WTC11 (cell line): ENCODE measurements around the gene TMEFF2. TPM values are rescaled to one million over a fixed set of nuclear protein-coding genes. Genes with fewer than 3 reads are reported as not detected.

Source experiments
- ATAC-seq: fragments of 200-7000 bp; cut with Tn5 transposase; 2 replicates; pipeline ENCODE4 v1.10.0; 2021; ENCODE audit warnings: mild to moderate bottlenecking, moderate library complexity
- CTCF ChIA-PET: fragments of 300-600 bp; sonication (Branson Sonifier 250); formaldehyde crosslinking; loops from one replicate; lab custom pipeline; 2021; ENCODE audit warnings: antibody characterized with exemption; lab: Charles Lee
- POLR2A ChIA-PET: fragments of 350-600 bp; sonication (Branson Sonifier 250); formaldehyde crosslinking; loops from one replicate; lab custom pipeline; 2021; ENCODE audit warnings: antibody characterized with exemption; lab: Charles Lee
- DNase-seq: peaks from one replicate; pipeline ENCODE4 v3.0.0; 2021; ENCODE audit warnings: low spot score
- H3K27ac Mint-ChIP-seq: 2 replicates; pipeline ENCODE4 v1.8.0; 2021; ENCODE audit warnings: mixed read lengths
- H3K27me3 Mint-ChIP-seq: 2 replicates; pipeline ENCODE4 v1.8.0; 2021; ENCODE audit warnings: low read depth, mild to moderate bottlenecking, moderate library complexity, mixed read lengths
- H3K36me3 Mint-ChIP-seq: 2 replicates; pipeline ENCODE4 v1.8.0; 2021; ENCODE audit warnings: mixed read lengths
- H3K4me1 Mint-ChIP-seq: 2 replicates; pipeline ENCODE4 v1.8.0; 2022; ENCODE audit warnings: mixed read lengths
- H3K4me3 Mint-ChIP-seq: 2 replicates; pipeline ENCODE4 v1.8.0; 2021; ENCODE audit warnings: mild to moderate bottlenecking, moderate library complexity, mixed read lengths
- H3K9me3 Mint-ChIP-seq: 2 replicates; pipeline ENCODE4 v1.8.0; 2021; ENCODE audit warnings: mixed read lengths
- AR ChIP-seq: fragments of 250-450 bp; sonication (Bioruptor Pico); IDR thresholded peaks from 2 replicates; pipeline ENCODE4 v1.9.0; 2021; ENCODE audit warnings: mild to moderate bottlenecking
- CBFB ChIP-seq: sonication (generic); formaldehyde crosslinking; IDR thresholded peaks from 2 replicates; pipeline ENCODE4 v1.8.1; 2022; ENCODE audit warnings: mild to moderate bottlenecking, low read depth, missing genetic modification reagents
- CDX4 ChIP-seq: fragments of 250-450 bp; sonication (Bioruptor Pico); IDR thresholded peaks from 2 replicates; pipeline ENCODE4 v1.9.0; 2021; ENCODE audit warnings: moderate library complexity, mild to moderate bottlenecking, inconsistent platforms, borderline replicate concordance
- CREM ChIP-seq: sonication (generic); formaldehyde crosslinking; IDR thresholded peaks from 2 replicates; pipeline ENCODE4 v1.8.1; 2022; ENCODE audit warnings: mild to moderate bottlenecking, missing genetic modification reagents, moderate library complexity
- ETV6 ChIP-seq: sonication (generic); formaldehyde crosslinking; IDR thresholded peaks from 2 replicates; pipeline ENCODE4 v1.8.1; 2022; ENCODE audit warnings: mild to moderate bottlenecking, missing genetic modification reagents
- HMGA2 ChIP-seq: fragments of 250-450 bp; sonication (Bioruptor Pico); IDR thresholded peaks from 2 replicates; pipeline ENCODE4 v1.4.0; 2021; ENCODE audit warnings: mild to moderate bottlenecking, moderate library complexity
- HMGXB4 ChIP-seq: sonication (generic); formaldehyde crosslinking; IDR thresholded peaks from 2 replicates; pipeline ENCODE4 v1.8.1; 2023; ENCODE audit warnings: mild to moderate bottlenecking, moderate library complexity, missing genetic modification reagents
- KAT7 ChIP-seq: sonication (generic); formaldehyde crosslinking; IDR thresholded peaks from 2 replicates; pipeline ENCODE4 v1.8.1; 2023; ENCODE audit warnings: missing genetic modification reagents, mild to moderate bottlenecking, borderline replicate concordance
- MAX ChIP-seq: sonication (generic); formaldehyde crosslinking; IDR thresholded peaks from 2 replicates; pipeline ENCODE4 v1.8.0; 2022; ENCODE audit warnings: mild to moderate bottlenecking, missing genetic modification reagents
- OVOL2 ChIP-seq: fragments of 250-450 bp; sonication (Bioruptor Pico); IDR thresholded peaks from 2 replicates; pipeline ENCODE4 v1.9.0; 2021; ENCODE audit warnings: mild to moderate bottlenecking, borderline replicate concordance
- PRRX2 ChIP-seq: fragments of 250-450 bp; sonication (Bioruptor Pico); IDR thresholded peaks from 2 replicates; pipeline ENCODE4 v1.8.0; 2021; ENCODE audit warnings: mild to moderate bottlenecking
- SMAD4 ChIP-seq: sonication (generic); formaldehyde crosslinking; IDR thresholded peaks from 2 replicates; pipeline ENCODE4 v1.8.0; 2022; ENCODE audit warnings: mild to moderate bottlenecking, missing genetic modification reagents
- STAT6 ChIP-seq: sonication (generic); formaldehyde crosslinking; conservative IDR thresholded peaks from 2 replicates; pipeline ENCODE4 v1.8.1; 2023; ENCODE audit warnings: mild to moderate bottlenecking, low read depth, missing genetic modification reagents, moderate library complexity
- USF1 ChIP-seq: sonication (generic); formaldehyde crosslinking; IDR thresholded peaks from 2 replicates; pipeline ENCODE4 v1.8.0; 2022; ENCODE audit warnings: mild to moderate bottlenecking, missing genetic modification reagents
- ZNF219 ChIP-seq: sonication (generic); formaldehyde crosslinking; IDR thresholded peaks from 2 replicates; pipeline ENCODE4 v1.8.0; 2023; ENCODE audit warnings: missing genetic modification reagents, mild to moderate bottlenecking, borderline replicate concordance
- ZNF232 ChIP-seq: sonication (generic); formaldehyde crosslinking; IDR thresholded peaks from 2 replicates; pipeline ENCODE4 v1.8.0; 2022; ENCODE audit warnings: mild to moderate bottlenecking, missing genetic modification reagents
- ZNF416 ChIP-seq: fragments of 250-450 bp; sonication (Bioruptor Pico); IDR thresholded peaks from 2 replicates; pipeline ENCODE4 v1.9.0; 2021; ENCODE audit warnings: mild to moderate bottlenecking, inconsistent platforms
- ZSCAN18 ChIP-seq: fragments of 250-450 bp; sonication (Bioruptor Pico); IDR thresholded peaks from 2 replicates; pipeline ENCODE4 v2.1.2; 2022; ENCODE audit warnings: mild to moderate bottlenecking, moderate library complexity
- total RNA-seq: library from RNA; stranded (reverse); gene quantifications from 3 replicates; pipeline ENCODE4 v1.2.3, GENCODE V29; 2021

Gene TMEFF2
- total RNA-seq, 1 experiment from 2014 or later = 2.3 TPM

- TF ChIP-seq AR (CRISPR knock-in tag) (no peak), CDX4 (no peak), CBFB (CRISPR knock-in tag) (no peak)
These were observed 7.6 kb upstream of the TMEFF2 start (continued) for GRCh38 chr2:192202373-192202772.

- H3K27me3 Mint-ChIP-seq = peaks cover 22% of the 10 kb centered on the region
- no peaks in the 10 kb centered on the region for H3K9me3 Mint-ChIP-seq
- ChIA-PET POLR2A (no interaction called here), CTCF (no interaction called here)
- no peaks in the 10 kb centered on the region for H3K36me3 Mint-ChIP-seq
- ATAC-seq = no peak
- no peak overlapping the region for H3K27ac Mint-ChIP-seq
- H3K4me1 Mint-ChIP-seq = peaks cover 9% of the 10 kb centered on the region
- no peak for DNase-seq
- H3K4me3 Mint-ChIP-seq = no peak overlapping the region
- TF ChIP-seq CREM (CRISPR knock-in tag) (no peak), CDX4 (no peak), ZNF232 (CRISPR knock-in tag) (no peak), MAX (CRISPR knock-in tag) (no peak), ZSCAN18 (CRISPR knock-in tag) (no peak), USF1 (CRISPR knock-in tag) (no peak), SMAD4 (CRISPR knock-in tag) (no peak), ETV6 (CRISPR knock-in tag) (no peak), HMGXB4 (CRISPR knock-in tag) (no peak), PRRX2 (CRISPR knock-in tag) (no peak), AR (CRISPR knock-in tag) (no peak), STAT6 (CRISPR knock-in tag) (no peak), ZNF219 (CRISPR knock-in tag) (no peak), OVOL2 (CRISPR knock-in tag) (no peak), ZNF416 (CRISPR knock-in tag) (no peak), HMGA2 (CRISPR knock-in tag) (no peak), KAT7 (CRISPR knock-in tag) (no peak)
These were observed 6.4 kb upstream of the TMEFF2 start for GRCh38 chr2:192201116-192201515.
